ENCODE results near the gene CD151. TPM values are rescaled to one million over a fixed set of nuclear protein-coding genes. Genes with fewer than 3 reads are reported as not detected.

CD151 gene
- total RNA-seq, 1 experiment from 2014 or later, result 115 TPM

- ATAC-seq (peak; percentile 2; the same call in 1 of the 2 replicates), DNase-seq (ENCODE audit: low spot score) (no peak)
- CTCF ChIA-PET, result interaction anchor here (0.9 to 2.1 kb wide), 3 partner anchors 8 to 12 kb away, joined by 5 to 13 read pairs (median 7); no protein-coding TSS in a partner anchor
- no peak overlapping the region for H3K27ac Mint-ChIP-seq
- H3K36me3 Mint-ChIP-seq, result no peaks in the 10 kb centered on the region
- no peak for TF ChIP-seq STAT6 (CRISPR knock-in tag; conservative IDR thresholded peaks at IDR 0.05; ENCODE audit: low read depth)
- no peak for TF ChIP-seq ARID4B (CRISPR knock-in tag; IDR thresholded peaks at IDR 0.05; ENCODE audit: borderline replicate concordance)
- TF ChIP-seq NFE2L1 (CRISPR knock-in tag; IDR thresholded peaks at IDR 0.05), result no peak
- no peak for TF ChIP-seq E2F4 (CRISPR knock-in tag; IDR thresholded peaks at IDR 0.05; ENCODE audit: borderline replicate concordance, low read depth)
- H3K27me3 Mint-ChIP-seq (ENCODE audit: low read depth), result no peaks in the 10 kb centered on the region
- H3K9me3 Mint-ChIP-seq, result no peaks in the 10 kb centered on the region
- H3K4me1 Mint-ChIP-seq, result peaks cover 16% of the 10 kb centered on the region
- POLR2A ChIA-PET, result interaction anchor here (0.5 to 1.7 kb wide), 4 partner anchors 12 to 100 kb away, joined by 4 to 8 read pairs (median 5); partner anchors contain the start of genes RPLP2 and TMEM80
- no peak overlapping the region for H3K4me3 Mint-ChIP-seq
Measured at GRCh38 chr11:795634-796564, 36.9 kb upstream of the CD151 start.

GRCh38 chr11:796565-797295 lies 36.0 kb upstream of the CD151 start:
- H3K4me1 Mint-ChIP-seq, result peaks cover 13% of the 10 kb centered on the region
- H3K4me3 Mint-ChIP-seq, result peak overlapping the region; percentile 76
- POLR2A ChIA-PET, result interaction anchor here (1.3 to 1.7 kb wide), 3 partner anchors 13 to 20 kb away, joined by 3 to 8 read pairs (median 4); partner anchors contain the start of genes GATD1 and RPLP2
- DNase-seq (ENCODE audit: low spot score), result no peak
- no peaks in the 10 kb centered on the region for H3K27me3 Mint-ChIP-seq (ENCODE audit: low read depth)
- H3K9me3 Mint-ChIP-seq, result no peaks in the 10 kb centered on the region
- ATAC-seq, result no peak
- H3K36me3 Mint-ChIP-seq, result no peaks in the 10 kb centered on the region
- TF ChIP-seq GRHL2 (CRISPR knock-in tag; IDR thresholded peaks at IDR 0.05; ENCODE audit: insufficient replicate concordance, severe bottlenecking) (no peak), TCF7 (CRISPR knock-in tag; IDR thresholded peaks at IDR 0.05; ENCODE audit: low read depth) (no peak), ZNF396 (CRISPR knock-in tag; IDR thresholded peaks at IDR 0.05; ENCODE audit: borderline replicate concordance) (no peak), SMAD4 (CRISPR knock-in tag; IDR thresholded peaks at IDR 0.05) (no peak), HMGA2 (CRISPR knock-in tag; IDR thresholded peaks at IDR 0.05) (no peak), JAZF1 (CRISPR knock-in tag; IDR thresholded peaks at IDR 0.05) (no peak)
- CTCF ChIA-PET, result interaction anchor here (1.1 to 2.1 kb wide), 2 partner anchors 13 to 70 kb away, joined by 3 to 13 read pairs; no protein-coding TSS in a partner anchor
- 0 out of 2 replicates have a peak overlapping the region, but pooled peaks have one; percentile 45 for H3K27ac Mint-ChIP-seq

Measured in WTC11 (cell line).